Measurements from ENCODE around the gene SNRNP200.

SNRNP200 gene

DNA sequence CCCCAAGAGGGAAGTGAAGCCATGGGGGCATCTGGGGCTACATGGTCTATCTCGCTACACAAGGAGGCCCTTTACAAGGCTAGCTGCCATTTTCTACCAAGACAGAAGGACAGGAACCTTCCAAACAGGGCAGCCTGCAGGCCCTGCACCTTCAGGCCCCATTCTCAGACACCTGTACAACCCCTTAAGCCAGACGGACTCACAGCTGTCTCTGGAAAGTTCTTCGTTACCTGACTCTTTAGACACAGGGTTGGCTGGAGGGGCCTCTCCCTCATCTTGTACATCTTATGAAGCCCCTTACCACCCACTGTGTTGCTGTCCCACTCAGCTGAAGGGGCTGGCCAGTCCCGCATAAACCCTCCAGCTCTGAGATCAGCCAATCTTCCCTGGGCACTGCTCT lies 56.7 kb downstream of the SNRNP200 start:
- no peak for DNase-seq

DNA sequence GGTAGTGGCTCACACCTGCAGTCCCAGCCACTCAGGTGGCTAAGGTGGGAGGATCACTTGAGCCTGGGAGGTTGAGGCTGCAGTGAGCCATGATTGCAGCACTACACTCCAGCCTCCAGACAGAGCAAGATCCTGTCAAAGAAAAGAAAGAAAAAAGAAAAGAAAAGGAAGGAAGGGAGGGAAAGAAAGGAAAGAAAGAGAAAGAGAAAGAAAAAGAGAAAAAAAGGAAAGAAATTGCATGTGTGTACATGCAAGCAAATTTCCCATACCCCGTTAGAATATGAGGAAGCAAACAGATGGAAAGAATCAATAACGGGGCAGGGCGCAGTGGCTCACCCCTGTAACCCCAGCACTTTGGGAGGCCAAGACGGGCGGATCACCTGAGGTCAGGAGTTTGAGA lies 57.5 kb downstream of the SNRNP200 start:
- no peak for DNase-seq

GRCh38 chr2:96247009-96247408 lies 58.3 kb downstream of the SNRNP200 start:
- no peak for DNase-seq

DNA sequence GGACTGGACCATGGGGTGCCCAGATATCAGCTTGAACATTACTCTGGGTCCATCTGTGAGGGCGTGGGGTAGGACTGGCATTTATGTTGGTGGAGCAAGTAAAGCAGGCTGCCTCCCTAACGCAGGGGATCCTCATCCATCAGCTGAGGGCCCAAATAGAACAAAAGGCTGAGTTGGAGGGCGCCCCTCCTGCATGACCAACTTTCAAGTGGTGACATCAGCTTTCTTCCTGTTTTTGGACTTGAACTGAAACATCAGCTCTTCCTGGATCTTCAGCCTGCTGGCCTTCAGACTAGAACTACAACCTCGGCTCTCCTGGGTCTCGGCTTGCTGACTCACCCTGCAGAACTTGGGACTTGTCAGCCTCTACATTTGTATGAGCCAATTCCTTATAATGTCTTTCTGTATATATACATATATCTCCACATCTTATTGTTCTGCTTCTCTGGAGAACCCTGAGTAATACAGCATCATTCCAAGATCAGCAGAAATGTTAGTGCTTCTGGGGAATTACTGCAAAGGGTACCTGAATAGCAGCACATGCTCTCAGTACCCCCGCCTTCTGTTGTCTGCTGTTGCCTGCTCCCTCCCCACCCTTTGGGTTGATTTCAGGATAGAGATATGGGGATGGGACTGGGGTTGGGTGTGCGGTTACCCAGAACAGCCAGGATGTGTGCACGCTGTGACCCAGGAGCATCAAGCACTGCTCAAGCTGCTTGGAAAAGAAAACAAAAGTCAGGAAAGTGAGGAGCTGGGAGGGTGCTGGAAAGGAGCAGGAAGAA lies 59.5 kb downstream of the SNRNP200 start:
- no peak for DNase-seq

DNA sequence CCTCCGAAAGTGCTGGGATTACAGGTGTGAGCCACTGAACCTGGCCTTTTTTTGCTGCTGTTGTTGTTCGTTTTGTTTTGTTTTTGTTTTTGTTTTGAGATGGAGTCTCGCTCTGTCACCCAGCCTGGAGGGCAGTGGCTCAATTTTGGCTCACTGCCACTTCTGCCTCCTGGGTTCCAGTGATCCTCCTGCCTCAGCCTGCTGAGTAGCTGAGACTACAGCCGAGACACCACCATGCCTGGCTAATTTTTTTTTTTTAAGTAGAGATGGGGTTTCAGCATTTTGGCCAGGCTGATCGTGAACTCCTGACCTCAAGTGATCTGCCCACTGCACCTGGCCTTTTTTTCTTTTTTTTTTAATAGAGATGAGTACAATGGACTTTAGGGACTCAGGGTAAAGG lies 61.5 kb downstream of the SNRNP200 start:
- DNase-seq, result no peak

- DNase-seq, result peak in 1 of 2 experiments; percentile 34
Measured at GRCh38 chr2:96241900-96242611, 63.3 kb downstream of the SNRNP200 start.

- no peak for DNase-seq
Measured at GRCh38 chr2:96241227-96241626, 64.1 kb downstream of the SNRNP200 start.

GRCh38 chr2:96240341-96241038 lies 64.9 kb downstream of the SNRNP200 start:
- DNase-seq, result no peak

DNA sequence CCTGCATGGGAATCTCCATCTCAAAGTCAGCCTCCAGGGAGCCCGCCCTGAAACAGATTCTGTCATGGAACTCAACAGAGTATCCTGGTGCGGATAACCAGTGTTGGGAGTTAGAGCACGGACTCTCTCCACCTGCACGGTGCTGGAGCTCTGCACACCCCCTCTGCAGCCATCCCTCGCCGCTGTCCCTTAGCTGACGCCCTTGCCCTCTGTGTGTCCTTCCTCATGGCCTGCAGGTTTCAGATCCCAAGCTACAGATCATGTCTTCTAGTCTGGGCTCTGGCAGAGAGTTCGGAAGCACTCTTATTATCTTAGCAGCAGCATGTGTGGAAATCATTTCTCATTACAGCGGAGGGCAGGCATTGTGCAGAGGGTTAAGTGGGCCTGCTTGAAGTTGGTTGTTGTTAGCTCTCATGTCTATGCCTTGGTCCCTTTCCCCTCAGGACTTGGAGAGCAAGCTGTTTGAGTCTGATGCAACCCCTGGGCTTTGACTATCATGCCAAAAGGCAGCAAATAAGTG lies 65.5 kb downstream of the SNRNP200 start:
- DNase-seq, result no peak

GRCh38 chr2:96239091-96239490 lies 66.3 kb downstream of the SNRNP200 start:
- no peak for DNase-seq

DNA sequence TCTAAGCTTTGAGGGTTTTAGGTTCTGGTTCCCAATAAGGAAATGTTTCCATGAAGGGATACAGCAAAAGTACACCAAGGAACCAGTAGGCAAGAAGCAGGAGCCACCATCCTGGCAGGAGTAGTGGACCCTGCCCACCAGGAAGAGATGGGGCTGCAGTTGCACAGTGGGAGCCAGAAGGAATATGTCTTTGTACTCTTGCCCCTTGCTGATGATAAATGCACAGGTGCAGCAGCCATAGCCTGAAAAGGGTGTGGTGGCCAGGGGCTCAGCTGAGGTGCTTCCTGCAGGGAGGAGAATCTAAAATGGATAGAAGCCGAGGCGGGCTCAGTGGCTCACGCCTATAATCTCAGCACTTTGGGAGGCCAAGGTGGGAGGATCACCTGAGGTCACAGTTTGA lies 67.1 kb downstream of the SNRNP200 start:
- DNase-seq, result no peak

DNA sequence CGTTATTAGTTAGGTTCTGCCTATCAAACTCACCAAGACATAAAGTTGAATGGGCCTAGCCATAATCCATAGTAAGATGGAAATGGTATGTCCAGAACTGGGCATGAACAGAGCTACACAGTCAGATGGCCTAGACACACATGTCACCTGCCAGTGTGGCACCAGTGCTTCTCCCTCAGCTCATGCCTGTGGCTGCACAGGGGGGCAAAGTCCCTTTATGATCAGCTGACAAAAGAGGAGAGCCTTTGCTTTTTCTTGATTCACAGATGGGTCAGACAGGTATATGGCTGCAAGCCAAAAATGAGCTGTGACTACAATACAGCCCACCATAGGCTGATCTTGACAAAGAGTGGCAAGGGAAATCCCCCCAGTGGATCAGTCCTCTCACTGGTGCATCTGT lies 68.5 kb downstream of the SNRNP200 start:
- DNase-seq, result no peak

GRCh38 chr2:96233880-96234316 lies 71.4 kb downstream of the SNRNP200 start:
- DNase-seq, result no peak

DNA sequence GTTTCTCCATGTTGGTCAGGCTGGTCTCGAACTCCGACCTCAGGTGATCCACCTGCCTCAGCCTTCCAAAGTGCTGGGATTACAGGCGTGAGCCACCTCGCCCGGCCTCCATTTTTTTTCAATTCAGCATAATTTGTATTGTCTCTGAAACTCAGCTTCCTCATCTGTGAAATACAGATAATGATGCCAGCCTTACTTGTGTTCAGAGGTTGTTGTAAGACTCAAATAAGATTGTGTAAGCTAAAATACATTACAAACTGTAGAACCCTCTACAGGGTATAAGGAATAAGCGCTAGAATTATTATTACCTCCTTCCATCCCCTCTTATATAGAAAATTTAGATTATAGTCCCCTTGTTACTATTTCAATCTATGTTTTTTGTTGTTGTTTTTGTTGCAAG lies 71.9 kb downstream of the SNRNP200 start:
- no peak for DNase-seq

DNA sequence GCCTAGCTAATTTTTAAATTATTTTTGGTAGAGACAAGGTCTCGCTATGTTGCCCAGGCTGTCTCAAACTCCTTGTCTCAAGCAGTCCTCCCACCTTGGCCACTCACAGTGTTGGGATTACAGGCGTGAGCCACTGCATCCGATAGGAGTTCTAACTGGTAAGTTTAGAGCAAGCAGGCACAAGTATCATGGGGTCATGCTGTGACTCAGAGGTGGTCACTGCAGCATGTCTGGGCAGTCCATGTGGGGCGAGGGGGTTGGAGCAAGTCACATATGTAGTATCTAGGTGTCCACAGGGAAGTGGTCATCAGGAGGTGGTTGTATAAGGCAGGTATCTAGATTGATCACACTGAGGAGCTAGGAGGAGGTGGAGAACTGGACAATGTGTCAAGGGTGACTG lies 74.0 kb downstream of the SNRNP200 start:
- DNase-seq, result no peak

DNA sequence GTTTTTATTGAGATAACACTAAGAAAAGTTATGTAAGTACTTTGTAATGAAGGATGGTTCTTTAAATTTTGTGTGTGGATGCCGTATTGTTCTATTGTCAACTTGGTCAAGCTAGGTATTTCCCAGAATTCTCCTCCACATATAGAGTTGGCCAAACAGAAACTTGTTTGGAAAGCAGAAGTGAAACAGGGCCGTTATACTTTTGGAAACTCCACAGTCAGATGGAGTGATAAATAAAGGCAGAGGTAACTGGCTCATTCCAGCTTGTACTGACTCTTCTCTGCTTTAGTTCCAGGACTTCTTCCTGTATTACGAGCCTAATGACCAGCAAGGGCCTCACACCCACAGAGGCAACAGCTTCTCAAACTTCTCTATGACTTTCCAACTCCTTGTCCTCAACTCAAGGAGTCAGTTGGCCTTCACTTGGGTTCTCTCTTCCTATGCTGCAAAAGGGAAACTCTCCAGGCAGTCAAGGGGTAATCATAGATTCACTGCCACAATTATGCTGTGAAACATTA lies 80.3 kb downstream of the SNRNP200 start:
- DNase-seq, result no peak

Data from stimulated activated CD4-positive, alpha-beta T cell treated with anti-CD3 and anti-CD28 coated beads, Interleukin-4, amount 100 ng/mL, for 4 hours (primary cell).